ENCODE data around the gene PKDREJ. TPM values are rescaled to one million over a fixed set of nuclear protein-coding genes. Genes with fewer than 3 reads are reported as not detected.
"Not testable (repeated sequence)": the region's sequence is repeated elsewhere in the genome, so short reads cannot be mapped to it uniquely, and the experiment has no call there.

Gene PKDREJ
- polyA plus RNA-seq, 1 experiment = not detected

- no peak for DNase-seq (ENCODE audit: low read depth)
- Histone ChIP-seq H3K4me3 (ENCODE audit: low read depth, low read length) (no peak overlapping the region), H3K36me3 (ENCODE audit: control insufficient read depth, insufficient read depth, low read length) (peaks cover 17% of the 10 kb centered on the region), H3K27me3 (ENCODE audit: control insufficient read depth, insufficient read depth, low read length) (no peaks in the 10 kb centered on the region)
- no peak for TF ChIP-seq CTCF (IDR thresholded peaks at IDR 0.05; ENCODE audit: insufficient read depth, low read depth, low read length)
- CTCF ChIA-PET = no interaction called here
- POLR2A ChIA-PET = no interaction called here
These were observed 9.1 kb upstream of the PKDREJ start for GRCh38 chr22:46272196-46272595.

DNA sequence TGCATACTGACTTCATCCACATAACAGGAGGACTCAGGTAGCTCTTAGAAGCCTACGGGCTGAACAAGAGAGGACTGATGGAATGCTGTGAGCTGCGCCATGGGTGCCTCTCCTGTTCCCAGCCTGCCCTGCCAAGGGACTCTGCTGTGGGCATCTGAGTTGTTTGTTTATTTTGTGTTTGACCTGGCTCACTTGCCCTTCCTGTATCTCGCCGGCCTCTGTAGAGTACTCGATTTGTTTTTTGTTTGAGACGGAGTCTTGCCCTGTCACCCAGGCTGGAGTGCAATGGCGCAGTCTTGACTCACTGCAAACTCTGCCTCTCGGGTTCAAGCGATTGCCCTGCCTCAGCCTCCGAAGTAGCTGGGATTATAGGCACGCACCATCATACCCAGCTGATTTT is 6.4 kb upstream of the PKDREJ start:
- ChIA-PET POLR2A (no interaction called here), CTCF (interaction anchor here (1.2 to 1.6 kb wide), 2 partner anchors 9 to 148 kb away, joined by 3 to 4 read pairs; no protein-coding TSS in a partner anchor)
- Histone ChIP-seq H3K4me3 (ENCODE audit: low read depth, low read length) (no peak overlapping the region), H3K36me3 (ENCODE audit: control insufficient read depth, insufficient read depth, low read length) (peaks cover 12% of the 10 kb centered on the region), H3K27me3 (ENCODE audit: control insufficient read depth, insufficient read depth, low read length) (no peaks in the 10 kb centered on the region)
- no peak for DNase-seq (ENCODE audit: low read depth)
- TF ChIP-seq CTCF (IDR thresholded peaks at IDR 0.05; ENCODE audit: insufficient read depth, low read depth, low read length) = no peak

GRCh38 chr22:46267431-46268279 is 4.5 kb upstream of the PKDREJ start, which contains the start of gene TTC38:
TSS of gene TTC38 (plus strand) at chr22:46268008. CDS start at chr22:46268040, 32 bp downstream.
- no peak for TF ChIP-seq CTCF (IDR thresholded peaks at IDR 0.05; ENCODE audit: insufficient read depth, low read depth, low read length)
- CTCF ChIA-PET = interaction anchor here (0.8 to 1.5 kb wide), 5 partner anchors 12 to 273 kb away, joined by 3 to 5 read pairs (median 3); no protein-coding TSS in a partner anchor
- DNase-seq (ENCODE audit: low read depth) = peak; percentile 12
- peak within 1 kb of the TSS; percentile 92 for H3K4me3 ChIP-seq (ENCODE audit: low read depth, low read length)
- H3K36me3 ChIP-seq (ENCODE audit: control insufficient read depth, insufficient read depth, low read length) = peaks cover under 1% of the 10 kb centered on the region; the same call in 1 of the 2 replicates
- peaks cover 3% of the 10 kb centered on the region for H3K27me3 ChIP-seq (ENCODE audit: control insufficient read depth, insufficient read depth, low read length)
- POLR2A ChIA-PET = no interaction called here

- DNase-seq (ENCODE audit: low read depth) = not testable (repeated sequence)
These were observed 2.5 kb upstream of the PKDREJ start for GRCh38 chr22:46265627-46266026.

GRCh38 chr22:46264520-46264919 is 1.4 kb upstream of the PKDREJ start:
- H3K36me3 ChIP-seq (ENCODE audit: control insufficient read depth, insufficient read depth, low read length); POLR2A ChIA-PET; DNase-seq (ENCODE audit: low read depth); H3K4me3 ChIP-seq (ENCODE audit: low read depth, low read length); H3K27me3 ChIP-seq (ENCODE audit: control insufficient read depth, insufficient read depth, low read length): not testable (repeated sequence)
- CTCF ChIA-PET = interaction anchor here (0.6 to 0.8 kb wide), 2 partner anchors 67 to 103 kb away, joined by 3 read pairs; no protein-coding TSS in a partner anchor

More at GRCh38 chr22:46265627-46266026, 2.5 kb upstream of the PKDREJ start:
- H3K36me3 ChIP-seq (ENCODE audit: control insufficient read depth, insufficient read depth, low read length); POLR2A ChIA-PET; H3K27me3 ChIP-seq (ENCODE audit: control insufficient read depth, insufficient read depth, low read length); H3K4me3 ChIP-seq (ENCODE audit: low read depth, low read length); CTCF ChIA-PET: not testable (repeated sequence)

- H3K36me3 ChIP-seq (ENCODE audit: control insufficient read depth, insufficient read depth, low read length) = no peaks in the 10 kb centered on the region
- peaks cover 8% of the 10 kb centered on the region for H3K27me3 ChIP-seq (ENCODE audit: control insufficient read depth, insufficient read depth, low read length)
- ChIA-PET CTCF (interaction anchor here (0.5 to 1.2 kb wide), 2 partner anchors 8 to 118 kb away, joined by 3 read pairs; no protein-coding TSS in a partner anchor), POLR2A (no interaction called here)
- peak; percentile 38 for TF ChIP-seq CTCF (IDR thresholded peaks at IDR 0.05; ENCODE audit: insufficient read depth, low read depth, low read length)
- DNase-seq (ENCODE audit: low read depth) = no peak
- H3K4me3 ChIP-seq (ENCODE audit: low read depth, low read length) = no peak overlapping the region
These were observed 511 bp downstream of the PKDREJ start for GRCh38 chr22:46262449-46263215.

Measured in BJ (cell line).